H9 (cell line): ENCODE data around the gene DGUOK. TPM values are rescaled to one million over a fixed set of nuclear protein-coding genes. Genes with fewer than 3 reads are reported as not detected.

Experiments
- DNase-seq: peaks from one replicate; pipeline ENCODE4 v3.0.0-alpha.2; 2017
- H2AFZ ChIP-seq: one replicate; pipeline ENCODE4 v1.6.1; 2013; ENCODE audit warnings: mild to moderate bottlenecking, low read length, control low read depth, moderate library complexity
- H2AK5ac ChIP-seq: 2 replicates; pipeline ENCODE4 v1.6.1; 2013; ENCODE audit warnings: low read length, control low read depth, mixed read lengths; ENCODE audit not compliant: insufficient read length
- H2BK120ac ChIP-seq: one replicate; pipeline ENCODE4 v1.6.1; 2013; ENCODE audit warnings: low read depth, mild to moderate bottlenecking, low read length, control low read depth, inconsistent platforms; ENCODE audit not compliant: poor library complexity, severe bottlenecking
- H2BK12ac ChIP-seq: 2 replicates; pipeline ENCODE4 v1.6.1; 2013; ENCODE audit warnings: low read length, control low read depth, mixed read lengths, low read depth; ENCODE audit not compliant: insufficient read length
- H2BK15ac ChIP-seq: 2 replicates; pipeline ENCODE4 v1.6.1; 2013; ENCODE audit warnings: low read depth, low read length, control low read depth
- H2BK20ac ChIP-seq: one replicate; pipeline ENCODE4 v1.6.1; 2013; ENCODE audit warnings: low read depth, mild to moderate bottlenecking, low read length, control low read depth, inconsistent platforms; ENCODE audit not compliant: poor library complexity, severe bottlenecking
- H2BK5ac ChIP-seq: 2 replicates; pipeline ENCODE4 v1.6.1; 2013; ENCODE audit warnings: low read length, control low read depth, mixed read lengths; ENCODE audit not compliant: insufficient read length
- H3K14ac ChIP-seq: 2 replicates; pipeline ENCODE4 v1.6.1; 2013; ENCODE audit warnings: low read length, control low read depth; ENCODE audit not compliant: insufficient read depth
- H3K18ac ChIP-seq: 2 replicates; pipeline ENCODE4 v1.6.1; 2013; ENCODE audit warnings: low read depth, mild to moderate bottlenecking, mixed read lengths, low read length, control low read depth; ENCODE audit not compliant: insufficient read length
- H3K23ac ChIP-seq: 2 replicates; pipeline ENCODE4 v1.6.1; 2013; ENCODE audit warnings: low read length, control low read depth, mixed read lengths, low read depth; ENCODE audit not compliant: insufficient read length
- H3K23me2 ChIP-seq: 2 replicates; pipeline ENCODE4 v1.6.1; 2013; ENCODE audit warnings: low read depth, mild to moderate bottlenecking, mixed read lengths, low read length, control low read depth; ENCODE audit not compliant: insufficient read length, poor library complexity, severe bottlenecking
- H3K27ac ChIP-seq: 2 replicates; pipeline ENCODE4 v1.5.1; 2013; ENCODE audit warnings: low read length, control low read depth, mixed read lengths, low read depth; ENCODE audit not compliant: insufficient read length
- H3K27me3 ChIP-seq: 2 replicates; pipeline ENCODE4 v1.6.1; 2013; ENCODE audit warnings: low read length, control low read depth, inconsistent platforms; ENCODE audit not compliant: insufficient read depth
- H3K4ac ChIP-seq: 2 replicates; pipeline ENCODE4 v1.6.1; 2013; ENCODE audit warnings: low read depth, mild to moderate bottlenecking, control low read depth, inconsistent platforms, low read length, moderate library complexity
- H3K4me1 ChIP-seq: 2 replicates; pipeline ENCODE4 v1.6.1; 2013; ENCODE audit warnings: low read length, control low read depth, inconsistent platforms; ENCODE audit not compliant: insufficient read depth
- H3K4me2 ChIP-seq: 2 replicates; pipeline ENCODE4 v1.6.1; 2013; ENCODE audit warnings: low read length, control low read depth, mixed read lengths; ENCODE audit not compliant: insufficient read length, insufficient read depth
- H3K56ac ChIP-seq: 2 replicates; pipeline ENCODE4 v1.6.1; 2013; ENCODE audit warnings: low read depth, mild to moderate bottlenecking, mixed read lengths, low read length, control low read depth; ENCODE audit not compliant: insufficient read length
- H3K79me1 ChIP-seq: 2 replicates; pipeline ENCODE4 v1.6.1; 2013; ENCODE audit warnings: low read depth, mild to moderate bottlenecking, moderate library complexity, low read length, control low read depth, inconsistent platforms; ENCODE audit not compliant: insufficient read depth, poor library complexity, severe bottlenecking
- H3K79me2 ChIP-seq: 2 replicates; pipeline ENCODE4 v1.6.1; 2013; ENCODE audit warnings: low read length, control low read depth, inconsistent platforms; ENCODE audit not compliant: insufficient read depth
- H3K9ac ChIP-seq: 2 replicates; pipeline ENCODE4 v1.6.1; 2013; ENCODE audit warnings: low read length, control low read depth, mixed read lengths; ENCODE audit not compliant: insufficient read length; ENCODE audit errors: extremely low read depth
- H3K9me3 ChIP-seq: one replicate; pipeline ENCODE4 v1.6.1; 2013; ENCODE audit warnings: low read depth, low read length, inconsistent platforms; ENCODE audit not compliant: control insufficient read depth
- H3T11ph ChIP-seq: one replicate; pipeline ENCODE4 v1.6.1; 2013; ENCODE audit warnings: mild to moderate bottlenecking, low read length, control low read depth, inconsistent platforms
- H4K20me1 ChIP-seq: one replicate; pipeline ENCODE4 v1.6.1; 2013; ENCODE audit not compliant: control insufficient read depth, insufficient read length, insufficient read depth
- H4K5ac ChIP-seq: 2 replicates; pipeline ENCODE4 v1.6.1; 2013; ENCODE audit warnings: low read depth, mild to moderate bottlenecking, mixed read lengths, low read length, control low read depth; ENCODE audit not compliant: insufficient read length
- H4K8ac ChIP-seq: replicated peaks from 2 replicates; pipeline ENCODE4 v1.6.1; 2013; ENCODE audit warnings: low read length, control low read depth, mixed read lengths, low read depth; ENCODE audit not compliant: insufficient read length
- H4K91ac ChIP-seq: 2 replicates; pipeline ENCODE4 v1.6.1; 2013; ENCODE audit warnings: low read depth, mild to moderate bottlenecking, moderate library complexity, mixed read lengths, low read length, control low read depth; ENCODE audit not compliant: insufficient read length
- H3K27ac Mint-ChIP-seq, 3 experiments: 2 replicates in 2 of 3; 3 replicates in 1 of 3; pipeline ENCODE4 v1.8.0; 2020 to 2021; ENCODE audit warnings: mixed read lengths in 3 of 3, mild to moderate bottlenecking in 1 of 3, moderate library complexity in 1 of 3
- H3K27me3 Mint-ChIP-seq: 2 replicates; pipeline ENCODE4 v1.8.0; 2021; ENCODE audit warnings: low read depth, mild to moderate bottlenecking, moderate library complexity, mixed read lengths
- H3K36me3 Mint-ChIP-seq, 3 experiments: 2 replicates in 2 of 3; 3 replicates in 1 of 3; pipeline ENCODE4 v1.8.0; 2020 to 2021; ENCODE audit warnings: low read depth in 3 of 3, mixed read lengths in 3 of 3; ENCODE audit not compliant: insufficient read depth in 1 of 3
- H3K4me1 Mint-ChIP-seq, 2 experiments: 2 replicates each; pipeline ENCODE4 v1.8.0; 2020; ENCODE audit warnings: mixed read lengths in 2 of 2
- H3K4me3 Mint-ChIP-seq, 2 experiments: 2 replicates in 1 of 2; 3 replicates in 1 of 2; pipeline ENCODE4 v1.8.0; 2020 to 2021; ENCODE audit warnings: mild to moderate bottlenecking in 2 of 2, mixed read lengths in 2 of 2, moderate library complexity in 1 of 2
- H3K9me3 Mint-ChIP-seq, 2 experiments: 2 replicates in 1 of 2; 3 replicates in 1 of 2; pipeline ENCODE4 v1.8.0; 2020; ENCODE audit warnings: mild to moderate bottlenecking in 2 of 2, mixed read lengths in 2 of 2, moderate library complexity in 1 of 2
- CTCF ChIP-seq: fragments of 200-600 bp; sonication (generic); conservative IDR thresholded peaks from 3 replicates; pipeline ENCODE4 v1.8.0; 2021; ENCODE audit warnings: antibody characterized with exemption, mild to moderate bottlenecking
- WGBS: extraction: QIAGEN DNeasy Blood & Tissue Kit; methylation state at CpG from one replicate; pipeline ENCODE4 v1.1.7; 2013; ENCODE audit warnings: missing lambda C conversion rate, low lambda C conversion rate, mixed read lengths; ENCODE audit not compliant: insufficient read length; ENCODE audit errors: extremely low coverage; 5-methylcytosine and 5-hydroxymethylcytosine counted together
- total RNA-seq: library from RNA; stranded (reverse); gene quantifications from 2 replicates; pipeline ENCODE4 v1.2.1, GENCODE V29; 2021

Gene DGUOK
- total RNA-seq, 1 experiment from 2014 or later = 98.5 TPM

DNA sequence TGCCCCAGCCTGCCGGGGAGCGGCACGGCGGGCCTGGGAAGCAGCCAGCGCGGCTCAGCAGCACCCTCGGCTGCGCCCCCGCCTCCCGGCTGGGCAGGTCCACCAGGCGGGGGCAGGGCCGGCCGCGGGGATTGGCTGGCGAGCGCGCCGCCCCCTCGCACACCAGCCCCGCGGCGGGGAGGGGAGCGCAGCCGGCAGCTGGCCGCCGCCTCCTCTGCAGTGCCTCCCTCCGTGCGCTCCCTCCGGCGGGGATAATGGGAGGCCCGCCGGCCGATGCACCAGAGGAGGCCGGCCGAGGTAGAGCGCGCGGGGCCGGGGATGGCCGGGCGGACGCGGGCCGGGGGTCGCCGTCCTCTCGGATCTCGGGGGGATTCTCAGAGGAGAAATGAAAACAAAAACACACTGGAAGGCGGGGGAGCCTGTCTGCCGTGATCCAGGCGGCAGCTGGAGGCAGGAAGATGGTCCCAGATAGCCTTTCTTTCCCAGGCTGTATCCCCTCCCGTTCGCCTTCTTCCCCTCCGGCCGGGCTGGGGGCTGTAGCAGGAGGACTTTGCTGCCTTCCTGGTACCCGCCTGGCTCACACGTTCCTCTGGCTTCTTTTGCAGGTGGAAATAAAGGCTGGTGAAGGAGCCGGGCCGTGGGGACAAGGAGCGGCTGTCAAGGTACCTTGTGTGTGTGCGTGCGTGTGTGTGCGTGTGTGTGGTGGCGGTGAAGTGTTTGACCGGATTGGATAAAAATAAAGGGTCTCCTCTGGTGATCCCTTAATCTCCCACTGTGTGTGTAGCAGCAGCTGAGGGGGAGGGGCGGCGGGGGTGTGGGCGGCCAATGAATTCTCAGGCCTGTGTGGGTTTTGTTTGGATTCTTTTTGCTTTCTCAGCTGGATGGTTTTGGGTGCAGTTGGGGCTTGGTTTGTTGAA, 76.1 kb downstream of the DGUOK start:
- Histone ChIP-seq H4K91ac (no peak overlapping the region), H3K9me3 (no peaks in the 10 kb centered on the region), H3K23ac (no peak overlapping the region), H3K14ac (peak overlapping the region; percentile 49; the same call in 1 of the 2 replicates), H3K4me1 (peaks cover 4% of the 10 kb centered on the region; the same call in 1 of the 2 replicates), H2BK15ac (no peak overlapping the region), H3K56ac (no peak overlapping the region), H3K23me2 (no peaks in the 10 kb centered on the region), H2AK5ac (no peak overlapping the region), H2BK120ac (no peak overlapping the region), H3K4ac (no peak overlapping the region), H4K20me1 (no peaks in the 10 kb centered on the region), H3K27ac (no peak overlapping the region), H3T11ph (no peak overlapping the region), H4K5ac (no peak overlapping the region), H3K9ac (no peak overlapping the region), H3K27me3 (no peaks in the 10 kb centered on the region; the same call in 1 of the 2 replicates), H2AFZ (no peak overlapping the region), H3K4me2 (peak overlapping the region; percentile 42), H3K79me2 (peaks cover 5% of the 10 kb centered on the region; the same call in 1 of the 2 replicates), H2BK12ac (no peak overlapping the region), H3K79me1 (no peaks in the 10 kb centered on the region), H2BK20ac (no peak overlapping the region), H2BK5ac (no peak overlapping the region), H3K18ac (no peak overlapping the region), H4K8ac (no peak overlapping the region)
- no CpG with 5 or more reads among the region's 68 CpGs for WGBS
- peaks cover 18% of the 10 kb centered on the region for H3K27me3 Mint-ChIP-seq
- peak overlapping the region; percentile 84 to 95 for H3K4me3 Mint-ChIP-seq
- no peaks in the 10 kb centered on the region; a peak in 1 of 5 replicates for H3K9me3 Mint-ChIP-seq
- peaks cover 1 to 9% (median 7%) of the 10 kb centered on the region in 3 experiments; a peak in 5 of 7 replicates for H3K36me3 Mint-ChIP-seq
- no peak for TF ChIP-seq CTCF
- peak overlapping the region; percentile 91 to 97 (median 93) for H3K27ac Mint-ChIP-seq
- peaks cover 79 to 81% of the 10 kb centered on the region in 2 experiments for H3K4me1 Mint-ChIP-seq
- peak; percentile 86 for DNase-seq
